ENCODE measurements around the gene KCTD20.

Gene KCTD20

DNA sequence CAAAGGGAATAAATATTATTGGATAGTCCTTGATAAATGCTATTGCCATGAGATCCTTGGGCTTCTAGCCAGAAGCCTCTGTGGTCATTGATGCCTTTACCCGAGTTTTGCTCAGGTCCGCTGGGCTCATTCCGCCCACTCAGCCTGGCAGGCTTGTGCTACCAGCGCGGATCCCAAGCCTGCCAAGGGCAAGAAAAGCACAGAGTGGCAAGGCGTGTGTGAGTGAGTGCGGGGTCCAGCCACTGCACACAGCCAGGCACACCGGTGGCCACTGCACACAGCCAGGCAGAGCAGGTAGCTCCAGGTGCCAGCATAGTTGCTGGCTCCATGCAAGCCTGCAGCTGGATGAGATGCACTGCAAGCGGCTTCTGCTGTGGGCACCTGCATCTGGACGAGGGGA, 65.7 kb downstream of the KCTD20 start:
- Histone ChIP-seq H3K9me2 (replicated peaks; ENCODE audit: insufficient read depth, low read length) (no peaks in the 10 kb centered on the region), H4K20me1 (ENCODE audit: low read depth, low read length) (no peaks in the 10 kb centered on the region), H3K27ac (ENCODE audit: low read depth, low read length) (no peak overlapping the region), H3K4me3 (ENCODE audit: insufficient read depth, low read length, poor library complexity, severe bottlenecking) (no peak overlapping the region), H3K9ac (ENCODE audit: low read length) (no peak overlapping the region), H3K4me2 (ENCODE audit: low read depth, low read length, poor library complexity, severe bottlenecking) (no peak overlapping the region), H3K36me3 (ENCODE audit: low read length) (peaks cover 25% of the 10 kb centered on the region; the same call in 1 of the 2 replicates), H3K9me3 (ENCODE audit: insufficient read depth, low read length) (no peaks in the 10 kb centered on the region), H3F3A (ENCODE audit: insufficient read depth) (no peaks in the 10 kb centered on the region), H2AFZ (ENCODE audit: low read depth, low read length, severe bottlenecking) (no peak overlapping the region), H3K27me3 (ENCODE audit: low read length) (no peaks in the 10 kb centered on the region), H3K79me2 (ENCODE audit: insufficient read depth, low read length) (no peaks in the 10 kb centered on the region)
- TF ChIP-seq, protein P1, sequence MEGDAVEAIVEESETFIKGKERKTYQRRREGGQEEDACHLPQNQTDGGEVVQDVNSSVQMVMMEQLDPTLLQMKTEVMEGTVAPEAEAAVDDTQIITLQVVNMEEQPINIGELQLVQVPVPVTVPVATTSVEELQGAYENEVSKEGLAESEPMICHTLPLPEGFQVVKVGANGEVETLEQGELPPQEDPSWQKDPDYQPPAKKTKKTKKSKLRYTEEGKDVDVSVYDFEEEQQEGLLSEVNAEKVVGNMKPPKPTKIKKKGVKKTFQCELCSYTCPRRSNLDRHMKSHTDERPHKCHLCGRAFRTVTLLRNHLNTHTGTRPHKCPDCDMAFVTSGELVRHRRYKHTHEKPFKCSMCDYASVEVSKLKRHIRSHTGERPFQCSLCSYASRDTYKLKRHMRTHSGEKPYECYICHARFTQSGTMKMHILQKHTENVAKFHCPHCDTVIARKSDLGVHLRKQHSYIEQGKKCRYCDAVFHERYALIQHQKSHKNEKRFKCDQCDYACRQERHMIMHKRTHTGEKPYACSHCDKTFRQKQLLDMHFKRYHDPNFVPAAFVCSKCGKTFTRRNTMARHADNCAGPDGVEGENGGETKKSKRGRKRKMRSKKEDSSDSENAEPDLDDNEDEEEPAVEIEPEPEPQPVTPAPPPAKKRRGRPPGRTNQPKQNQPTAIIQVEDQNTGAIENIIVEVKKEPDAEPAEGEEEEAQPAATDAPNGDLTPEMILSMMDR (IDR thresholded peaks at IDR 0.05; ENCODE audit: insufficient read depth, low read length, poor library complexity, severe bottlenecking) = no peak
- TF ChIP-seq EZH2phosphoT487 (conservative IDR thresholded peaks at IDR 0.05; ENCODE audit: low read length) = no peak

DNA sequence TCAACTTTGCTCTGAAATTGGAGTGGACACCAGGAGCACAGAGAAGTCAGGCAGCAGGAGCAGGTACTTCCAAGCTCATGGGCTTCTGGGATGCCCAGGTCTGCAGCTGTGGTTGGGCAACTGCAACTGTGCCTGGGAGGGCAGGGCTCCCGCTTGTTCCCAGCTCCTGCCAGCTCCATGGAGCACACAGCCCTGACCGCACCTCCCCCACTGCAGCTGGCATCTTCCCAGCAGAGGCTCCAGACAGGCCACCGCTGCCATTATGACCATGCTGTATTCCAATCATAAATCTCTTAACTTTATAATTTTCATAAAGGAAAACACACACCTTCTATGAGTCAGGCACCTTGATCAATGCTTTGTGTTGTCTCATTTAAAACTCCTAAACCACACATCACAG, 67.6 kb downstream of the KCTD20 start:
- no peaks in the 10 kb centered on the region for H3F3A ChIP-seq (ENCODE audit: insufficient read depth)
- no peaks in the 10 kb centered on the region for H3K9me3 ChIP-seq (ENCODE audit: insufficient read depth, low read length)
- no peak overlapping the region for H3K9ac ChIP-seq (ENCODE audit: low read length)
- H3K79me2 ChIP-seq (ENCODE audit: insufficient read depth, low read length) = no peaks in the 10 kb centered on the region
- no peak overlapping the region for H3K4me3 ChIP-seq (ENCODE audit: insufficient read depth, low read length, poor library complexity, severe bottlenecking)
- H3K9me2 ChIP-seq (replicated peaks; ENCODE audit: insufficient read depth, low read length) = no peaks in the 10 kb centered on the region
- no peak for TF ChIP-seq EZH2phosphoT487 (conservative IDR thresholded peaks at IDR 0.05; ENCODE audit: low read length)
- TF ChIP-seq, protein P1 (IDR thresholded peaks at IDR 0.05; ENCODE audit: insufficient read depth, low read length, poor library complexity, severe bottlenecking) = no peak
- no peaks in the 10 kb centered on the region for H4K20me1 ChIP-seq (ENCODE audit: low read depth, low read length)
- H3K36me3 ChIP-seq (ENCODE audit: low read length) = peaks cover 25% of the 10 kb centered on the region; the same call in 1 of the 2 replicates
- no peak overlapping the region for H3K27ac ChIP-seq (ENCODE audit: low read depth, low read length)
- no peaks in the 10 kb centered on the region for H3K27me3 ChIP-seq (ENCODE audit: low read length)
- H3K4me2 ChIP-seq (ENCODE audit: low read depth, low read length, poor library complexity, severe bottlenecking) = no peak overlapping the region
- no peak overlapping the region for H2AFZ ChIP-seq (ENCODE audit: low read depth, low read length, severe bottlenecking)

DNA sequence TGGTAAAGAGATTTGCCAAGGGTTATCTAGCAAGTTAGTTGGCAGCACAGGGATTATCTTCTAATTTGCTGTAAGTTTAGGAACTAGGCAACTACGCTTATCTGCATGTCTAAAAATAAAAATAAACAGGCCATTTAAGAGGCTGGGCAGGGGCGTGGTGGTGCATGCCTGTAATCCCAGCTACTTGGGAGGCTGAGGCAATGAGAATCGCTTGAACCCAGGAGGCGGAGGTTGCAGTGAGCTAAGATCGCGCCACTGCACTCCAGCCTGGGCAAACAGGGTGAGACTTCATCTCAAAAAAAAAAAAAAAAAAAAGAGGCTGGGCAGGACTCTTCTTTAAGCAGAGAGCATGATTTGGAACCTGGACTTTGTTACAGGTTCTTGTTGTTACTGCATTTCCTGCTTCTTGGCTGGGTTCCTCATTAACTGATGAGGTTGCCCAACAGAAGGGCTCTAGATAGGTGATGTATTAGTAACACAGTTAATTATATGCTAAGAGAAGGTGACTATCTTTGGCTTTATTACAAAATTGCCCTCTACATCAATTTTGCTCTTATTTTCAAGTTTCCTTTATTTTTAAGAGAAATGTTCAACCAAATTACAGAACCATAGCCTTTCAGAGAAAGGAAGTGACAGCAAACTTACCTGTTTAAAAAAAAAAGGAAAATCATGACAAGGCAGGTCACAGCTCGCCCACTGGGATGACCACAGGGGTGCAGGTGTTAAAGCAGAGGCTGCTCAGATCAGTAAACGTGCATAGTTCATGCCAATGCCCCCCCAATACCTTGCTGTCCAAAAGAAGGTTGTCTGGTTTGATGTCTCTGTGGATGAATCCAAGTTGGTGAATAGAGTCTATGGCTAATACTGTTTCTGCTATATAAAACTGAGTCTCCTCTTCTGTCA, 72.0 kb downstream of the KCTD20 start:
- no peaks in the 10 kb centered on the region for H3K27me3 ChIP-seq (ENCODE audit: low read length)
- no peaks in the 10 kb centered on the region for H3K9me3 ChIP-seq (ENCODE audit: insufficient read depth, low read length)
- TF ChIP-seq, protein P1 (IDR thresholded peaks at IDR 0.05; ENCODE audit: insufficient read depth, low read length, poor library complexity, severe bottlenecking) = no peak
- no peak for TF ChIP-seq EZH2phosphoT487 (conservative IDR thresholded peaks at IDR 0.05; ENCODE audit: low read length)
- H3K27ac ChIP-seq (ENCODE audit: low read depth, low read length) = no peak overlapping the region
- H3K36me3 ChIP-seq (ENCODE audit: low read length) = peaks cover 42% of the 10 kb centered on the region; the same call in 1 of the 2 replicates
- no peaks in the 10 kb centered on the region for H3K9me2 ChIP-seq (replicated peaks; ENCODE audit: insufficient read depth, low read length)
- no peak overlapping the region for H3K4me2 ChIP-seq (ENCODE audit: low read depth, low read length, poor library complexity, severe bottlenecking)
- no peak overlapping the region for H3K4me3 ChIP-seq (ENCODE audit: insufficient read depth, low read length, poor library complexity, severe bottlenecking)
- H3K79me2 ChIP-seq (ENCODE audit: insufficient read depth, low read length) = no peaks in the 10 kb centered on the region
- no peaks in the 10 kb centered on the region; the same call in 1 of the 2 replicates for H3F3A ChIP-seq (ENCODE audit: insufficient read depth)
- no peaks in the 10 kb centered on the region for H4K20me1 ChIP-seq (ENCODE audit: low read depth, low read length)
- no peak overlapping the region for H3K9ac ChIP-seq (ENCODE audit: low read length)
- H2AFZ ChIP-seq (ENCODE audit: low read depth, low read length, severe bottlenecking) = no peak overlapping the region

Measured in SU-DHL-6 (cell line).